H1 (cell line): ENCODE data around the gene WDR37. TPM values are rescaled to one million over a fixed set of nuclear protein-coding genes. Genes with fewer than 3 reads are reported as not detected.

Experiments used
- CTCF ChIA-PET: fragments of 300-600 bp; sonication (Branson Sonifier 250); formaldehyde crosslinking; loops from one replicate; lab custom pipeline; 2021; ENCODE audit not compliant: partially characterized antibody; lab: Charles Lee
- POLR2A ChIA-PET: fragments of 300-600 bp; sonication (Branson Sonifier 250); formaldehyde crosslinking; loops from one replicate; lab custom pipeline; 2021; ENCODE audit warnings: inconsistent platforms; ENCODE audit not compliant: partially characterized antibody; lab: Charles Lee
- DNase-seq, 2 experiments: peaks; one replicate each; pipeline versions ENCODE4 v3.0.0 to v3.0.0-alpha.2; 2010 to 2022; ENCODE audit warnings: low spot score in 2 of 2, low read depth in 1 of 2, mixed read lengths in 1 of 2
- FAIRE-seq: peaks from 2 replicates; lab custom pipeline; 2011; peaks lifted over from hg19 to GRCh38; lab: Jason Lieb, UNC
- H2AFZ ChIP-seq: 2 replicates; pipeline ENCODE4 v1.8.1; 2012; ENCODE audit warnings: low read length, inconsistent platforms
- H2AK5ac ChIP-seq: 2 replicates; pipeline ENCODE4 v1.6.1; 2013; ENCODE audit warnings: low read depth, low read length
- H2BK120ac ChIP-seq: replicated peaks from 2 replicates; pipeline ENCODE3; 2013; ENCODE audit warnings: low read depth, low read length, inconsistent platforms
- H2BK12ac ChIP-seq: 2 replicates; pipeline ENCODE4 v1.6.1; 2013; ENCODE audit warnings: low read depth, low read length
- H2BK15ac ChIP-seq: 2 replicates; pipeline ENCODE4 v1.6.1; 2013; ENCODE audit warnings: low read length
- H2BK20ac ChIP-seq: 2 replicates; pipeline ENCODE4 v1.6.1; 2013; ENCODE audit warnings: low read length
- H2BK5ac ChIP-seq: 2 replicates; pipeline ENCODE4 v1.6.1; 2013; ENCODE audit warnings: low read depth, low read length
- H3K14ac ChIP-seq: 2 replicates; pipeline ENCODE4 v1.6.1; 2013; ENCODE audit warnings: inconsistent platforms; ENCODE audit not compliant: insufficient read length
- H3K18ac ChIP-seq: 2 replicates; pipeline ENCODE4 v1.6.1; 2013; ENCODE audit warnings: low read length; ENCODE audit errors: extremely low read depth
- H3K23ac ChIP-seq: 2 replicates; pipeline ENCODE4 v1.6.1; 2013; ENCODE audit warnings: inconsistent platforms; ENCODE audit not compliant: insufficient read length
- H3K23me2 ChIP-seq: 2 replicates; pipeline ENCODE4 v1.6.1; 2013; ENCODE audit warnings: low read depth, low read length
- H3K27ac ChIP-seq: 2 replicates; pipeline ENCODE4 v1.6.1; 2011; ENCODE audit warnings: low read depth, low read length, inconsistent platforms
- H3K27me3 ChIP-seq, 4 experiments: replicated peaks in 1 of 4; 1 replicate in 1 of 4; 2 replicates in 3 of 4; pipeline versions ENCODE4 v1.6.1 to v1.8.1; 2011 to 2013; ENCODE audit warnings: low read length in 3 of 4, mild to moderate bottlenecking in 3 of 4, inconsistent platforms in 2 of 4, mixed read lengths in 2 of 4, moderate library complexity in 1 of 4; ENCODE audit not compliant: control insufficient read depth in 3 of 4, insufficient read depth in 3 of 4; ENCODE audit errors: extremely low read depth in 1 of 4
- H3K36me3 ChIP-seq, 4 experiments: 2 replicates each; pipeline versions ENCODE4 v1.6.1 to v1.8.1; 2011 to 2013; ENCODE audit warnings: mild to moderate bottlenecking in 4 of 4, low read length in 3 of 4, moderate library complexity in 2 of 4, control low read depth in 1 of 4, inconsistent platforms in 1 of 4; ENCODE audit not compliant: insufficient read depth in 4 of 4, control insufficient read depth in 2 of 4
- H3K4ac ChIP-seq: replicated peaks from 2 replicates; pipeline ENCODE3; 2013; ENCODE audit warnings: low read length, low read depth, mixed read lengths, inconsistent platforms; ENCODE audit not compliant: insufficient read length
- H3K4me1 ChIP-seq, 4 experiments: replicated peaks in 1 of 4; 1 replicate in 1 of 4; 2 replicates in 3 of 4; pipeline versions ENCODE4 v1.6.1 to v1.8.1; 2011 to 2013; ENCODE audit warnings: low read length in 3 of 4, inconsistent platforms in 2 of 4, mixed read lengths in 1 of 4; ENCODE audit not compliant: insufficient read depth in 4 of 4, control insufficient read depth in 3 of 4
- H3K4me2 ChIP-seq, 2 experiments: 2 replicates each; pipeline versions ENCODE4 v1.6.1 to v1.8.1; 2011 to 2013; ENCODE audit warnings: low read depth in 2 of 2, low read length in 2 of 2, control low read depth in 1 of 2, inconsistent platforms in 1 of 2, mild to moderate bottlenecking in 1 of 2; ENCODE audit not compliant: insufficient read depth in 1 of 2
- H3K4me3 ChIP-seq, 4 experiments: fragments of 200-600, 300-600 bp in 1 of 4; sonication (generic), shearing (Covaris generic), sonication (Bioruptor Twin) in 1 of 4; 2 replicates each; pipeline versions ENCODE4 v1.5.1 to v1.8.1; 2011 to 2016; ENCODE audit warnings: low read length in 4 of 4, low read depth in 3 of 4, control low read depth in 2 of 4, inconsistent platforms in 2 of 4, mild to moderate bottlenecking in 2 of 4, mixed read lengths in 1 of 4, moderate library complexity in 1 of 4; ENCODE audit not compliant: insufficient read depth in 2 of 4; ENCODE audit errors: extremely low read depth in 1 of 4
- H3K56ac ChIP-seq: replicated peaks from 2 replicates; pipeline ENCODE3; 2013; ENCODE audit warnings: low read depth, mild to moderate bottlenecking, mixed read lengths, low read length, inconsistent platforms; ENCODE audit not compliant: insufficient read length
- H3K79me1 ChIP-seq: 2 replicates; pipeline ENCODE4 v1.6.1; 2013; ENCODE audit warnings: low read depth, low read length, control low read depth
- H3K79me2 ChIP-seq, 2 experiments: 2 replicates each; pipeline versions ENCODE4 v1.6.1 to v1.8.1; 2012 to 2013; ENCODE audit warnings: low read length in 2 of 2, mild to moderate bottlenecking in 2 of 2, inconsistent platforms in 1 of 2; ENCODE audit not compliant: insufficient read depth in 2 of 2, control insufficient read depth in 1 of 2
- H3K9ac ChIP-seq, 4 experiments: replicated peaks in 1 of 4; 1 replicate in 1 of 4; 2 replicates in 3 of 4; pipeline versions ENCODE4 v1.6.1 to v1.8.1; 2011 to 2013; ENCODE audit warnings: low read depth in 3 of 4, low read length in 3 of 4, control low read depth in 2 of 4, mild to moderate bottlenecking in 2 of 4, moderate library complexity in 2 of 4, inconsistent platforms in 1 of 4; ENCODE audit errors: extremely low read depth in 1 of 4
- H3K9me3 ChIP-seq, 2 experiments: 2 replicates each; pipeline versions ENCODE4 v1.6.1 to v1.8.1; 2012 to 2013; ENCODE audit warnings: mild to moderate bottlenecking in 2 of 2, moderate library complexity in 2 of 2, control low read depth in 1 of 2, inconsistent platforms in 1 of 2, low read depth in 1 of 2, low read length in 1 of 2, mixed read lengths in 1 of 2; ENCODE audit not compliant: insufficient read depth in 2 of 2
- H4K20me1 ChIP-seq, 2 experiments: replicated peaks in 1 of 2; 2 replicates each; pipeline versions ENCODE3 to v1.8.1; 2011 to 2013; ENCODE audit warnings: inconsistent platforms in 2 of 2, low read length in 2 of 2, mild to moderate bottlenecking in 1 of 2; ENCODE audit not compliant: insufficient read depth in 2 of 2, control insufficient read depth in 1 of 2
- H4K5ac ChIP-seq: 2 replicates; pipeline ENCODE4 v1.6.1; 2013; ENCODE audit warnings: low read length, low read depth, mixed read lengths, inconsistent platforms; ENCODE audit not compliant: insufficient read length
- H4K8ac ChIP-seq: 2 replicates; pipeline ENCODE4 v1.8.0; 2013; ENCODE audit warnings: mild to moderate bottlenecking, moderate library complexity, low read length, inconsistent platforms; ENCODE audit not compliant: insufficient read depth; ENCODE audit errors: extremely low read depth
- H4K91ac ChIP-seq: replicated peaks from 2 replicates; pipeline ENCODE3; 2013; ENCODE audit warnings: low read length, mixed read lengths, inconsistent platforms; ENCODE audit not compliant: insufficient read length
- CBX8 ChIP-seq: fragments of 300-800, 300-1000 bp; sonication (generic); IDR thresholded peaks from 2 replicates; pipeline ENCODE4 v1.7.1; 2016; ENCODE audit warnings: low read depth, low read length, borderline replicate concordance
- CTCF ChIP-seq, 3 experiments: IDR thresholded peaks; 1 replicate in 2 of 3; 2 replicates in 1 of 3; pipeline versions ENCODE4 v1.5.1 to v1.6.1; 2011; ENCODE audit warnings: low read length in 3 of 3, mild to moderate bottlenecking in 3 of 3, inconsistent platforms in 2 of 3, low read depth in 1 of 3, moderate library complexity in 1 of 3; ENCODE audit not compliant: insufficient read depth in 1 of 3; ENCODE audit errors: control extremely low read depth in 1 of 3
- FOSL1 ChIP-seq: IDR thresholded peaks from 2 replicates; pipeline ENCODE4 v1.6.1; 2011; ENCODE audit warnings: mild to moderate bottlenecking, low read depth, low read length, moderate library complexity; ENCODE audit not compliant: insufficient read depth
- MAX ChIP-seq: IDR thresholded peaks from 2 replicates; pipeline ENCODE4 v1.6.1; 2012; ENCODE audit warnings: inconsistent platforms
- TBP ChIP-seq: IDR thresholded peaks from 2 replicates; pipeline ENCODE4 v1.6.1; 2011; ENCODE audit warnings: low read depth, low read length, improper control_type of control experiment
- TEAD4 ChIP-seq: IDR thresholded peaks from 2 replicates; pipeline ENCODE4 v1.6.1; 2012; ENCODE audit warnings: low read depth, low read length, inconsistent platforms, mixed read lengths
- ZNF274 ChIP-seq: IDR thresholded peaks from 2 replicates; pipeline ENCODE4 v1.7.0; 2012; ENCODE audit warnings: low read length, borderline replicate concordance; ENCODE audit errors: extremely low read depth
- WGBS, 2 experiments: shearing (Covaris generic) in 1 of 2; methylation state at CpG; one replicate each; pipeline versions ENCODE4 v1.1.6 to v1.1.7; 2013 to 2015; ENCODE audit warnings: low lambda C conversion rate in 2 of 2, mixed read lengths in 2 of 2, inconsistent platforms in 1 of 2, low coverage in 1 of 2, missing lambda C conversion rate in 1 of 2; ENCODE audit not compliant: insufficient replicate concordance in 2 of 2, insufficient coverage in 1 of 2, insufficient read length in 1 of 2; ENCODE audit errors: extremely low coverage in 1 of 2, missing lambda C conversion rate in 1 of 2; 5-methylcytosine and 5-hydroxymethylcytosine counted together
- polyA plus RNA-seq, 7 experiments: library from polyadenylated mRNA; depleted of rRNA in 3 of 7; stranded (reverse) in 5 of 7; unstranded in 2 of 7; fragments of >200 nt in 5 of 7; fragments of 200-250 nt in 2 of 7; gene quantifications; 1 replicate in 5 of 7; 2 replicates in 1 of 7; 4 replicates in 1 of 7; pipeline versions ENCODE4 v1.2.1 to v1.2.3, GENCODE V29; 2011 to 2013; ENCODE audit warnings: missing spikeins in 2 of 7, mixed read lengths in 2 of 7
- total RNA-seq: library from RNA; stranded (reverse); fragmentation: NEBNext Ultra II Directional; extraction: Animal tissue kit (Norgen Biotek cat#: 25700); gene quantifications from 2 replicates; pipeline ENCODE4 v1.2.1, GENCODE V29; 2021

The WDR37 gene
- total and polyA plus RNA-seq, 2 of the 8 experiments (the other 6 are each of a cell fraction or from before 2014, with no cell fraction given), result 9.6 to 12.0 TPM

DNA sequence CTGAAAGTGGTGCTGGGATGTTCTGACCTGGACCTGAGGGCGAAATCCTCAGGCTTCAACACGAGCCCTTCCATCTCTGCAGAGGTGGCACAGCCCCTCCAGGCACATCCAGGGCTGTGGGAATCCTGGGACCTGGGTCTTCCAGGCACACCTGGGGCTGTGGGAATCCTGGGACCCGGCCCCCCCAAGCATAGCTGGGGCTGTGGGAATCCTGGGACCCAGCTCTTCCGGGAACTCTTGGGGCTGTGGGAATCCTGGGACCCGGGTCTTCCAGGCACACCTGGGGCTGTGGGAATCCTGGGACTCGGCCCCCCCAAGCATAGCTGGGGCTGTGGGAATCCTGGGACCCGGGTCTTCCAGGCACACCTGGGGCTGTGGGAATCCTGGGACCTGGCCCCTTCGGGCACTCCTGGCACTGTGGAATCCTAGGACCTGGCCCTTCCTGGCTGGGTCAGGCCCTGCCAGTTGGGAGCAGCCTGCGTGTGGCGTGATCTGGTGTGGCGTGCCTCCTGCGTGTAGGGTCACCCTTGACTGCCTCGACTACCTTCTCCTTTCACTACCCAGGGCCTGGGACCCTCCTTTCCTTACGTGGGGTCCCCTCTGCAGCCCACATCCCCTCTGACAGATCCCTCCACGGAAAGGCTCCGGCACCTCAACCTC, 124.0 kb downstream of the WDR37 start:
- Histone ChIP-seq H3K23ac (no peak overlapping the region), H3K18ac (no peak overlapping the region), H4K8ac (no peak overlapping the region), H3K79me2 (no peaks in the 10 kb centered on the region), H4K5ac (no peak overlapping the region), H4K91ac (peak overlapping the region; percentile 29), H3K4me3 (no peak overlapping the region), H2AK5ac (no peak overlapping the region), H2BK120ac (no peak overlapping the region), H4K20me1 (no peaks in the 10 kb centered on the region), H3K23me2 (no peaks in the 10 kb centered on the region), H2BK20ac (no peak overlapping the region), H2BK15ac (no peak overlapping the region), H3K4ac (no peak overlapping the region), H2BK12ac (0 out of 2 replicates have a peak overlapping the region, but pooled peaks have one; percentile 9), H2BK5ac (no peak overlapping the region), H3K27ac (no peak overlapping the region), H3K9ac (no peak overlapping the region), H3K4me2 (no peak overlapping the region), H3K56ac (no peak overlapping the region), H3K27me3 (no peaks in the 10 kb centered on the region), H3K14ac (no peak overlapping the region), H3K79me1 (no peaks in the 10 kb centered on the region), H3K9me3 (no peaks in the 10 kb centered on the region), H2AFZ (no peak overlapping the region), H3K4me1 (peaks cover 0 to 7% (median 3%) of the 10 kb centered on the region in 4 experiments; a peak in 2 of 7 replicates), H3K36me3 (no peaks in the 10 kb centered on the region)
- no peak for FAIRE-seq
- WGBS, 2 experiments, result 88% methylated on average over 13 of the region's 16 CpGs; no CpG with 5 or more reads in 1 of the 2 experiments
- ChIA-PET POLR2A (interaction anchor here (1.1 kb wide), 1 partner anchor 18 kb away, joined by 3 read pairs; no protein-coding TSS in a partner anchor), CTCF (interaction anchor here (0.8 to 3.5 kb wide), 4 partner anchors 7 to 120 kb away, joined by 3 to 26 read pairs (median 10); no protein-coding TSS in a partner anchor)
- no peak for DNase-seq
- TF ChIP-seq TBP (no peak), ZNF274 (no peak), FOSL1 (no peak), CBX8 (no peak), TEAD4 (no peak), CTCF (IDR thresholded peaks at IDR 0.05; ENCODE audit: control extremely low read depth in 1 of 3, insufficient read depth in 1 of 3, low read depth in 1 of 3, low read length in 3 of 3) (no peak), MAX (no peak)
